AG04450 (cell line): ENCODE results near the gene MED9. TPM values are rescaled to one million over a fixed set of nuclear protein-coding genes. Genes with fewer than 3 reads are reported as not detected.

Experiments
- CTCF ChIA-PET: fragments of 300-600, 350-600 bp; formaldehyde crosslinking; extraction: SDS; loops from one replicate; lab custom pipeline; 2022; ENCODE audit warnings: antibody characterized with exemption, inconsistent platforms; lab: Charles Lee
- POLR2A ChIA-PET: fragments of 350-600 bp; formaldehyde crosslinking; extraction: SDS; loops from one replicate; lab custom pipeline; 2021; ENCODE audit warnings: antibody characterized with exemption, inconsistent platforms; lab: Yijun Ruan, JAX
- DNase-seq: peaks from one replicate; pipeline ENCODE4 v3.0.0-alpha.2; 2011; ENCODE audit warnings: low read depth, low spot score
- H3K27ac ChIP-seq: one replicate; pipeline ENCODE4 v1.5.1; 2012; ENCODE audit warnings: low read depth, low read length, control low read depth
- H3K27me3 ChIP-seq: one replicate; pipeline ENCODE4 v1.6.0; 2012; ENCODE audit warnings: low read length; ENCODE audit not compliant: control insufficient read depth, insufficient read depth
- H3K4me3 ChIP-seq: 2 replicates; pipeline ENCODE4 v1.5.1; 2011; ENCODE audit warnings: mild to moderate bottlenecking, low read depth, low read length, control low read depth
- H3K9me3 ChIP-seq: 2 replicates; pipeline ENCODE4 v1.5.1; 2012; ENCODE audit warnings: low read length; ENCODE audit not compliant: control insufficient read depth, insufficient read depth
- polyA plus RNA-seq: library from polyadenylated mRNA; depleted of rRNA; stranded (reverse); fragments of >200 nt; gene quantifications from 2 replicates; pipeline ENCODE4 v1.2.3, GENCODE V29; 2011
- TF ChIP-seq, protein P1 (sequence below): IDR thresholded peaks from 2 replicates; pipeline ENCODE4 v1.5.1; 2011; ENCODE audit warnings: low read depth, low read length, control low read depth, inconsistent platforms

MED9 gene
- polyA plus RNA-seq, 1 experiment: 11.6 TPM

DNA sequence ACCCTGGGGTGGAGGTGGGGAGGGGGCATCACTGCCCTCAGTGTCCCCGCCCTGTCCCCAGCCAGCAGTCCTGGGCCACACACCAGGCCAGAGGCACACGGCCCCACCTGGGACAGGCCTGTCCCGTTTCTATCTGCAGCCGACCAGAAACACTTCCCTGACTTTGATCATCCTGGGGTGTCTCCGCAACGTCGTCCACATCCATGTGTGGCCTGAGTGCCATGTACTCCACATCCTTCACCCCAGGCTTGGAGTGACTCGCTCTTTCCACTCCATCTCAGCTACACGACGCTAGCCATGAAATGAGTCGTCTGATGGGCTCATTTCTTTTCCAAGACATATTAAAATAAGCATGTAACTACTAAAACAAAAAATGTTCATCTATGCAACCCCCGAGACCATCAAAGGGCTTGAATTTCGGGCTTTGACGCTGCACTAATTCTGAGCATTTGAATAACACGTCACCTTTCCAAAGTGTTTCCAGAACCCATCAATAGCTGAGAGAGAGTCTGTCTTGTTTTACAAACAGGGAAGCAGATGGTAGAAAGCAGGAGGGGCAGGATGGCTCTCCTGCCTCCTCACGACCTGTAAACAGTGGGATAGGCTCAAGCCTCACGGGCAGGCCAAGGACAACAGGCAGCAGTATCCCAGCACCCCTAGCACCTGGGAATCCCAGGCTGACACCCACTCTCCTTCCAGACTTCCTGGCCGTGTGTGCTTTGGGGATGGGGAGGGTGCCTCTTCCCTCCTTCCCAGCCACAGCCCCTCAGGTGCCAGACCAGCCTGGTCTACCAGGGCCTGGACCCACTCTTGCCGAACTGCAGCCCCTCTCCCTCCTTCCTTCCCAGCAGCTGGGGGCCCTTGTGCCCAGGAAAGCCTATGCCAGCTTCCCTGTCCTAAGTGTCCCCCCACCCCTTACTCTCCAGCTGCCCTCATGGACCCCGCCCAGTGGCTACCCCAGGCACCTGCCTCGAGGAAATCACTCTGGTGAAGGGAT lies 39.4 kb downstream of the MED9 start:
- TF ChIP-seq, protein P1, sequence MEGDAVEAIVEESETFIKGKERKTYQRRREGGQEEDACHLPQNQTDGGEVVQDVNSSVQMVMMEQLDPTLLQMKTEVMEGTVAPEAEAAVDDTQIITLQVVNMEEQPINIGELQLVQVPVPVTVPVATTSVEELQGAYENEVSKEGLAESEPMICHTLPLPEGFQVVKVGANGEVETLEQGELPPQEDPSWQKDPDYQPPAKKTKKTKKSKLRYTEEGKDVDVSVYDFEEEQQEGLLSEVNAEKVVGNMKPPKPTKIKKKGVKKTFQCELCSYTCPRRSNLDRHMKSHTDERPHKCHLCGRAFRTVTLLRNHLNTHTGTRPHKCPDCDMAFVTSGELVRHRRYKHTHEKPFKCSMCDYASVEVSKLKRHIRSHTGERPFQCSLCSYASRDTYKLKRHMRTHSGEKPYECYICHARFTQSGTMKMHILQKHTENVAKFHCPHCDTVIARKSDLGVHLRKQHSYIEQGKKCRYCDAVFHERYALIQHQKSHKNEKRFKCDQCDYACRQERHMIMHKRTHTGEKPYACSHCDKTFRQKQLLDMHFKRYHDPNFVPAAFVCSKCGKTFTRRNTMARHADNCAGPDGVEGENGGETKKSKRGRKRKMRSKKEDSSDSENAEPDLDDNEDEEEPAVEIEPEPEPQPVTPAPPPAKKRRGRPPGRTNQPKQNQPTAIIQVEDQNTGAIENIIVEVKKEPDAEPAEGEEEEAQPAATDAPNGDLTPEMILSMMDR: no peak
- DNase-seq: no peak
- POLR2A ChIA-PET: interaction anchor here (1.5 kb wide), 1 partner anchor 20 kb away, joined by 10 read pairs; the partner anchor contains the start of gene RASD1
- Histone ChIP-seq H3K27me3 (peaks cover 2% of the 10 kb centered on the region), H3K4me3 (no peak overlapping the region), H3K27ac (no peak overlapping the region), H3K9me3 (no peaks in the 10 kb centered on the region; the same call in 1 of the 2 replicates)
- CTCF ChIA-PET: interaction anchor here (1.7 kb wide), 1 partner anchor 19 kb away, joined by 4 read pairs; no protein-coding TSS in a partner anchor

DNA sequence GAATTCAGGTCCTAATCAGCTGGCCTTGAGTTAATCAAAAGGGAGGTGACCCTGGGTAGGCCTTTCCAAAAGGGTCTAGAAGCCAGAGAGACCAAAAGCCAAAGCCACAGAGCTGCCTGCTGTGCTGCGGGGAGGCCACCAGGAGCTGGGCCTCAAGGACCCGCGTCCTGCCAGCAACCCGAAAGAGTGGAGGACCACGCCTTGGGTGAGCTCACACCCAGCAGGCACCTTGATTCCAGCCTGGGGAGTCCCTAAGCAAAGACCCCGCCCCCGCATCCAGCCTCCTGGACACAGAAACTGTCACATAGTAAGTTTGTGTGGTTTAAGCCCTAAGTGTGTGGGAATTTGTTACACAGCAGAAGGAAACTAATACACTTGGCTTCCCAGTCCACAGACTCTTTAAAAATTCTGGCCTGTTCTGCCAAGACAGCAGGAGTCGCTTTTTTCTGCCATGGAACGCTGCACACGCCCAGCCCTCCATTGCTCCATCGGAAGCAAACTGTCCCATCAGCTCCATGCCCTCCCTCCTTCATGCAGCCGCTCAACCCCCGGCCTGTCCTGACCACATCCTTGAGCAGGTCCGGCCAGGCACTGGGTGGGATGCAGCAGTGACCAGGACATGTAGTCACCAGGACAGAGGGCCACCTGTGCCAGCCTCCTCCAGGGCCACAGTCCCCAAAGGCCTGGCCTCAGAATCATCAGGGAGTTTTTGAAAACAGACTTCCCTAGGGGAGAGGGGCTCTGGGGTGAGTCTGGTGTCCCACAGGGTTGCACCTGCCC lies 40.3 kb downstream of the MED9 start:
- TF ChIP-seq, protein P1: no peak
- Histone ChIP-seq H3K4me3 (no peak overlapping the region), H3K27me3 (peaks cover 2% of the 10 kb centered on the region), H3K9me3 (no peaks in the 10 kb centered on the region; the same call in 1 of the 2 replicates), H3K27ac (no peak overlapping the region)
- CTCF ChIA-PET: no interaction called here
- DNase-seq: no peak
- POLR2A ChIA-PET: interaction anchor here (0.6 kb wide), 1 partner anchor 82 kb away, joined by 3 read pairs; no protein-coding TSS in a partner anchor

DNA sequence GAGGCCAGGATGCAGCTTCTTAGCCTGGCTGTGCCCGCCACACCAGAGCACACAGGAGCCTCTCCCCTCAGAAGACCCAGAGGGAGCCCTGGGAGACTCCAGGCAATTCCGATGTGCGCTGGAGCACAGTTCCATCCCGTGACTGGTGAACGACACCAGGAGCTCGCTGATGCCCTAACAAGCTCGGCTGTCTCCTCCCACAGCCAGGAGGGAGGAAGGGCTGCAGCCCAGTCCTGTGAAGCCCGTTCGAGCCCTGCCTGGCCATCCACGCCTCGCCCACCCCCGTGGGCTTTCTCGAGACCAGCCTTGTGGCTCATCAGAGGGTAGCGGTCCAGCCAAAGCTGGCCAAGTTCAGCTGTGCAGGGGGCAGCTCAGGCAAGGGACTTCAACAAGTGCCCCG lies 41.2 kb downstream of the MED9 start:
- Histone ChIP-seq H3K4me3 (no peak overlapping the region), H3K9me3 (no peaks in the 10 kb centered on the region; the same call in 1 of the 2 replicates), H3K27ac (no peak overlapping the region), H3K27me3 (peaks cover 2% of the 10 kb centered on the region)
- TF ChIP-seq, protein P1: no peak
- ChIA-PET POLR2A (no interaction called here), CTCF (no interaction called here)
- DNase-seq: no peak

DNA sequence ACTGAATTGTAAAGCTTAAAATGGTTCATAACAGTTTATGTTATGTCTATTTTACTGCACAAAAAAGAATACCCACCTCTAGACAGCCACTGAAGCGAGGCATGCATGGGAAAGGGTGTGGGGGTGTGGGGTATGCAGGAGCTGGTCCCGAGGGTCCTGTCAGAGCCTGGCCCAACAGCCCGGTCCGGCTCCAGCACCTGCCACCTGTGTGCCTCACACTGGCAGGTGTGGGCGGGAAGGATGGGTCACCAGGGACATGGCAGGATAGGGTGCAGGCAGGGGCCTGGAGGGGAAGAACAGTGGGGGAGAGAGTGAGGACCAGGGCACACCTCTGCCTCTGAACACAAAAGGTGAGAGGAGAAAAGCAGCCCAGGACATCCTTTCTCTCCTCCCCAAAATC lies 42.2 kb downstream of the MED9 start:
- Histone ChIP-seq H3K9me3 (no peaks in the 10 kb centered on the region; the same call in 1 of the 2 replicates), H3K4me3 (no peak overlapping the region), H3K27me3 (peaks cover 2% of the 10 kb centered on the region), H3K27ac (no peak overlapping the region)
- POLR2A ChIA-PET: no interaction called here
- no peak for DNase-seq
- TF ChIP-seq, protein P1: no peak
- CTCF ChIA-PET: no interaction called here
